NCI-H460 (cell line): ENCODE data around the gene SPACA1. TPM values are rescaled to one million over a fixed set of nuclear protein-coding genes. Genes with fewer than 3 reads are reported as not detected.
"Not testable (repeated sequence)": the region's sequence is repeated elsewhere in the genome, so short reads cannot be mapped to it uniquely, and the experiment has no call there.

Experiments
- DNase-seq: peaks from one replicate; pipeline ENCODE4 v3.0.0-alpha.2; 2016; ENCODE audit warnings: low read depth; ENCODE audit errors: extremely low read depth
- polyA plus RNA-seq: library from polyadenylated mRNA; depleted of rRNA; stranded (reverse); fragments of >200 nt; gene quantifications from 2 replicates; pipeline ENCODE4 v1.2.3, GENCODE V29; 2014; cell fraction: nucleus; rRNA removed
- total RNA-seq: library from RNA; depleted of rRNA; stranded (reverse); fragments of >200 nt; shearing (Covaris generic); gene quantifications from 2 replicates; pipeline ENCODE4 v1.2.3, GENCODE V29; 2014; rRNA removed

Gene SPACA1
- not detected in 2 replicates for total RNA-seq
- not detected in 2 replicates for polyA plus RNA-seq

- DNase-seq: no peak
Observed at GRCh38 chr6:88047510-88048150, at the start of gene SPACA1. TSS of gene SPACA1 (plus strand) at chr6:88047841. CDS start at chr6:88047906, 65 bp downstream.

DNA sequence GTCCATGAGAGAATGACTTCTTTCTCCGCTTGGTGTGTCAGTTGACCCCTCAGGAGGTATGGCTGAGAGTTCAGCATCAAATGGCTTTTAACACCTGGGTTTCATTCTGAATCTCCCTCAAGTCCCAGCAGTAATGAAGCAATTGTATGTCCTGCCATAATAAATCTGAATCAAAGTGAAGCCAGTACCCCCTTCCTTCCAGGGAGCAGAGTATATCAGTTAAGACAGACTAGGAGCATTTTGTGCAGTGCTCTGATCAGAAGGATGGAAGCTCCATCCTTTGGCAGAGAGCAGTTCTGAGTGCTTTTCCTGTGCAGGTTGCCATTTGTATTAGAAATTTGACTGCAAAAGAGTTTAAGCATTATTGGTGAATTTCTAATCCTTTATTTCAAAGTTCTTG is 46.9 kb upstream of the SPACA1 start:
- DNase-seq: no peak

- DNase-seq: not testable (repeated sequence)
Observed at GRCh38 chr6:88001279-88001678, 46.4 kb upstream of the SPACA1 start.

- DNase-seq: no peak
Observed at GRCh38 chr6:88004707-88005106, 42.9 kb upstream of the SPACA1 start.

DNA sequence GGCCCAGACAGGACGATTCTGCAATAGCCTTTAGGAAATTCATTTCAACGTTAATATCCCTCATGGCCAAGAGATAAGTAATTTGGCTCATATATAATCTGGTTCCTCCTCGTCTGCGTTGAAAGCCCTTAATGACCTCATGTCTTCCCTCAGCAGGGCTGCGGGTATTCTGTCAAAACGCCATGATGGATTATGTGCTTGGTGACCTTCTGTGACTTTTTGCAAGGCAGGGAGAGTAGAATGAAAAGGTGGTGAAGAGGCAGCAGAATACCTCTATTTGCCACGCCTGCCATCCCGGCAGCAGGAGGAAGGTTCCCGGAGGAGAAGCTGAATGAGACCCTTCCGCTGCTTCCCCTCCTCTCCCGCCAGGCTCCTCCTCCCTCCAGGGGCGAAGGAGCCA is 41.1 kb upstream of the SPACA1 start:
- DNase-seq: no peak

DNA sequence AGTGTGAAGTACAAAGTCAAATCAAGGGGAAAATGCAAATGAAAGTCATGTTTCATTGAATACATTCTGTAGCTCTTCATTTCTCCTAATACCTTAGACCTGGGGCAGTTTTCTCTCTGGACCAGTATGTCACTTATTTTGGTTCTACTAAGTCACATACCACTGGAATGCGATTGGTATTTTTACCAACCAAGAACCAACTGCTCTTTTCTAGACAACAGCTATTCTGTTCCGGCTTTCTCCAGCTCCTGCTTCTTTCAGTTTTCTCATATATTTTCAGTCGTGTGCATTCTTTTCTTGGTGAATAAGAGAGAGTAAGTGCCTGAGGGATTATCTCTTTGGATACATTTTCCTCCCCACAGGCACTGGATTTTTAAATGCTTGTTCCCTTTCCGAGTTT is 39.2 kb upstream of the SPACA1 start:
- no peak for DNase-seq

- no peak for DNase-seq
Observed at GRCh38 chr6:88008831-88009231, 38.8 kb upstream of the SPACA1 start.

DNA sequence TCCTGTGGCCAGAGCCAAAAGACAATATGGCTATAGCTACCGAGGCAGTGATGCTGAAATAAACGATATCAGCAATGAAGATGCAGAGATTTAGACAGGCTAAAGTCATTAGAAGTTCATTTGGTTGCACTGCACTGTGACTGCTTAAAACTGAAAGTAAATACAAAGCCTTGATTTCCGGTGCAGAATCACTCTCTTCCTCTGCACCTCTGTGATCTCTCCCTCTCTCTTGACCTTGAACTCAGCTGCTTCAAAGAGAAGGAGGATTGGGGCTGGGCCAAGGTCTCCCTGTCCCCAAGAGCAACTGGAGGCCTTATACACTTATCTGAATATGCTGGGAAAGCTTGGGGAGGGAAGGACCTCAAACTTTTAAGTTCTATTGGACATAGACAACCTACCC is 34.6 kb upstream of the SPACA1 start:
- DNase-seq: no peak

GRCh38 chr6:88013554-88013953 is 34.1 kb upstream of the SPACA1 start:
- DNase-seq: no peak

GRCh38 chr6:88020439-88020838 is 27.2 kb upstream of the SPACA1 start:
- no peak for DNase-seq

DNA sequence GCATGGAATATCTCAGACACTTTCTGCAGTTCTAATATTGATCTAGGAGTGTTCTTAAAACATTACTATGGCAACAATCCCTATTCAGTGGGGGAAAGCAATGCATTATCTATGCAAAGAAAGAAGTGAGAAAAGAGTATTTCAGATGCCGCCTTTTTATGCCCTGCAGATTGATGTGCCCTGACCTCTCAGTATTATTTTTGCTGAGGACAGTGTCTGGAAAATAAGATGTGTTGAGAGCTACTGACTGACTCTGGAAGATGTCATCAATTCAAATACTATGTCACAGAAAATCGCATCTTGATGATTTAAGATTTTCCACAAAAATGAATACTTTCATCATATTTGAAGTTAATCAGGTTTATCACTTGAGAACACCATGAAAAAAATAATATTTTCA is 22.9 kb upstream of the SPACA1 start:
- DNase-seq: no peak

DNA sequence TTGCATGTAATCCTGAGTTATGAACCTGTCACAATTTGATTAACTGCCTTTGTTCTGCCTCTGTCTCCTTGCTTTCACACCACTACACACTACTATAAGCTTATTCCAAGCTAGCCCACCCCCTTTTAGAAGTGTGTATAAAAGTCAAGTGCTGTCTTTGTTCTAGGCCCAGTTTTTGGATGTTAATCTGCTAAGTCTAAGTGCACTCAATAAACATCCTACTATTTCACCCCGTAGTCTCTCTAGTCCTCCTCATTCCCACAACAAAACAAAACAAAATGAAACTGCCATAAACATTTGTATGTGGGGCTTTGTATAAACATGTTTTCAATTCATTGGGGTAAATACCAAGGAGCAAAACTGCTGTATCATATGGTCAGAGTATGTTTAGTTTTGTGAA is 16.1 kb upstream of the SPACA1 start:
- no peak for DNase-seq

DNA sequence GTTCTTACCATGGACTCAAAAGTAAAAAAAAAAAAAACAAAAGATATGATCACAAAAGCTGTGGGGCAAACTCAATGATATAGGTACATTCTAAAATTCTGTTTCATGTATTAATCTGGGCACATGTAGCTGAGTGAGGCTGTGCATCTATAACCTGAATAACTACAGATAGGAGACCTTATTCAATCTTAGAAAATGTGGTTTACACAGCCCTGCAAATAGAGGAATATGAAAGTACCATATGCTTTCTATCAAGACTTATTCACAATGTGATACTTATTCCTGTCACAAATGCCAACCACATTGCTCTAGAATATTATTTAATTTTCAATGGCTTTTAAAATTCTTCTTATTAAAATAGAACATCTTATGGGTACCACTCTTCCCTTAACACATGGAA is 3.1 kb upstream of the SPACA1 start:
- DNase-seq: no peak

DNA sequence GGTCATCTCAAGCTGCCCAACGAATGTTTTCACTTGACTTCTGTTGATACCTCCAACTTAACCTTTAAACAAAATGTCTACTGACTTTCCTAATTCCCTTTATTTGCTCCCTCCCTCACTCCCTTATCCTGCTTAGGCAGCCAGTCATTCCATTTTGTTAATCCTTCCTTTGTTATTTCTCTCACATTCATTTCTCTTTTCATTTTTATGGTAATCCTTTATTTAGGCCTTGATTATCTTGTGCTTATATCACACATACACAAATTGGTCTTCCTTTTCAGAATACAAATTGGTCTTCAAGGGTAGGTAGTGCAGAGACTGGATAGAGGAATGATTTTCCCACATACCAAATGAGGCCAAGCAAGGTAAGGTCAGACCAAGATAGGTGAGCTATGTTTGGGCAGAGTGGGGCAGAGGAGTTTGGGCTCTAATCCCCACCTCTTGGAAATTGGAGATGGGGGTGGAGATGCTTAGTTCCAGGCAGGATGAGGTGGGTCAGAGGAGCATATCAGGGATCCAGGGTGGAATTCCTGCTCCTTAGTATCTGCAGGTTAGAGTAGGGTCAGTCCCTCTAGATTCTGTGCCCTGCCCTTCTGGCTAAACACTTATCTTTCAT is 2.0 kb upstream of the SPACA1 start:
- no peak for DNase-seq

- no peak for DNase-seq
Observed at GRCh38 chr6:88048578-88048977, 937 bp downstream of the SPACA1 start.

GRCh38 chr6:88050140-88050818 is 2.6 kb downstream of the SPACA1 start:
- DNase-seq: no peak

DNA sequence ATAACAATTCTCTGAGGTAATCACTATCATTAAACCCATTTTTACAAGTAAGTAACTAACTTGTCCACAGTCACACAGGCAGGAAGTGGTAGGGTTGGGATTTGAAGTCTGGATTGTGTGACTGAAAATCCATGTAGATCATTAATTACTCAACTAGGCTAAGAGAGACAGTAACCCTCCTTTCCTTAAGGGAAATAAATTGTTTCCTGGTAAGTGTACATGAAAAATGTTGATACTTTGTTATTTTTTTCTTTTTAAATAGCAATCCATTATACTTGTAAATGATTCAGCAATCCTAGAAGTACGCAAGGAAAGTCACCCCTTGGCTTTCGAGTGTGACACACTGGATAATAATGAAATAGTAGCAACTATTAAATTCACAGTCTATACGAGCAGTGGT is 11.6 kb downstream of the SPACA1 start:
- DNase-seq: no peak

GRCh38 chr6:88062376-88062775 is 14.7 kb downstream of the SPACA1 start:
- DNase-seq: no peak

DNA sequence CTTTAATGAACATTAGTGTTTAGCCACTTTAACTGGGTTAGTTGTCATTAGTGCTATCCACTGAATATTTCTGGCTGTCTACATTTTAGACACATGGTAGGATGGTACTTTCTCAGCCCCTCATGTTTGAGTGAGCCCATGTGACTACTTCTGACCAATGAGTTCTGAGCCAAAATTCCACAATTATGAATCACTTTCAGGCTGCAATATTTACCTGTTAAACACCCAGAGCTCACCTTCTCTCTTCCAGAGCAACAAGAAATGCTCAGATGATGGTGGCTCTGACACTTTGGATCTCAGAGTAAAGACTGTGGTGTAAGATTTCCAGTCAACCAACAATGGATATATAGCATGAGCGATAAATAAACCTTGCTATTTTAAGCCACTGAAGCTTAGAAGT is 24.8 kb downstream of the SPACA1 start:
- no peak for DNase-seq

DNA sequence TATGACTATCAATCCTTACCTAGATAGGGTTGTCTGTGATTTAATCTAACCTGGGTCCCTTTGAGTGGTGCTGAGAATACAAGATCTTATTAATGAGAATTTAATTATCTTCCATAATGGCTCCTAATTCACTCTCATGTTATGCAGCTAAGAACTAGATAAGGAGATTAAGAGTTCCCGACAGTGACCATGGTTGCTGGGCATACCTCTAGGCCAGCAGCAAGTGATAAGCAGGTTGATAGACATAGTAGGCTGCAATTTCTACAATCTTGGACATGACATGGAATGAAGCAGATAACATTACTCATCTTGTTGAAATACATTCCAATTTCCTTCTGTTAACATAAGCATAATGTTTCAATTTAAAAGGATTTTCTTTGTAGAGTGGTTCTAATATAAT is 27.1 kb downstream of the SPACA1 start:
- no peak for DNase-seq

GRCh38 chr6:88077305-88077704 is 29.7 kb downstream of the SPACA1 start:
- DNase-seq: no peak

- no peak for DNase-seq
Observed at GRCh38 chr6:88086792-88087191, 39.2 kb downstream of the SPACA1 start.
